DND-41 (cell line): ENCODE results near the gene LCN15.

Experiments
- EZH2 ChIP-seq: IDR thresholded peaks from 3 replicates; pipeline ENCODE4 v1.6.1; 2012; ENCODE audit warnings: borderline replicate concordance, low read depth, mild to moderate bottlenecking, moderate library complexity, low read length, inconsistent platforms; ENCODE audit not compliant: severe bottlenecking
- TF ChIP-seq, protein P1 (sequence below): IDR thresholded peaks from 2 replicates; pipeline ENCODE4 v1.5.1; 2012; ENCODE audit warnings: borderline replicate concordance, low read length, moderate library complexity, mild to moderate bottlenecking; ENCODE audit not compliant: poor library complexity, severe bottlenecking; ENCODE audit errors: extremely low read depth

- no peak for TF ChIP-seq EZH2
- TF ChIP-seq, protein P1, sequence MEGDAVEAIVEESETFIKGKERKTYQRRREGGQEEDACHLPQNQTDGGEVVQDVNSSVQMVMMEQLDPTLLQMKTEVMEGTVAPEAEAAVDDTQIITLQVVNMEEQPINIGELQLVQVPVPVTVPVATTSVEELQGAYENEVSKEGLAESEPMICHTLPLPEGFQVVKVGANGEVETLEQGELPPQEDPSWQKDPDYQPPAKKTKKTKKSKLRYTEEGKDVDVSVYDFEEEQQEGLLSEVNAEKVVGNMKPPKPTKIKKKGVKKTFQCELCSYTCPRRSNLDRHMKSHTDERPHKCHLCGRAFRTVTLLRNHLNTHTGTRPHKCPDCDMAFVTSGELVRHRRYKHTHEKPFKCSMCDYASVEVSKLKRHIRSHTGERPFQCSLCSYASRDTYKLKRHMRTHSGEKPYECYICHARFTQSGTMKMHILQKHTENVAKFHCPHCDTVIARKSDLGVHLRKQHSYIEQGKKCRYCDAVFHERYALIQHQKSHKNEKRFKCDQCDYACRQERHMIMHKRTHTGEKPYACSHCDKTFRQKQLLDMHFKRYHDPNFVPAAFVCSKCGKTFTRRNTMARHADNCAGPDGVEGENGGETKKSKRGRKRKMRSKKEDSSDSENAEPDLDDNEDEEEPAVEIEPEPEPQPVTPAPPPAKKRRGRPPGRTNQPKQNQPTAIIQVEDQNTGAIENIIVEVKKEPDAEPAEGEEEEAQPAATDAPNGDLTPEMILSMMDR = no peak
These were observed 29.0 kb upstream of the LCN15 start for GRCh38 chr9:136793086-136793946.
